ENCODE measurements around the gene ZNF774. TPM values are rescaled to one million over a fixed set of nuclear protein-coding genes. Genes with fewer than 3 reads are reported as not detected.

ZNF774 gene
- total RNA-seq, 4 donors from 2014 or later = 0.66 to 2.9 (median 1.2) TPM

DNA sequence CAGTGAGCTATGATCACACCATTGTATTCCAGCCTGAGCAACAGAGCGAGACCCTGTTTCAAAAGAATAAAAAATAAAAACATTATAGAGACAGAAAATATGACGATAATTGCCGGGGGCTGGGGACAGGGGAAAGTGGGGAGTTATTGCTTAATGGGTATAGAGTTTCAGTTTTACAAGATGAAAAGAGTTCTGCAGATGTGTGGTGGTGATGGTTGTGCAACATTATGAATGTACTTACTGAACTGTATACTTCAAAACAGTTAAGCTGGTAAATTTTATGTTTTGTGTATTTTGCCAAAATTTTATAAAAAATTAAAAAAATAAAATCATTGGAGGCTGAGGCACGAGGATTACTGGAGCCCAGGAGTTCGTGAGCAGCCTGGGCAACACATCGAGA, 24.8 kb upstream of the ZNF774 start:
- WGBS, 2 donors = 92 to 93% methylated on average over 6 of the region's 6 CpGs
- no peak for DNase-seq (ENCODE audit: low spot score in 2 of 2)
- no peaks in the 10 kb centered on the region for H3K36me3 ChIP-seq
- no peaks in the 10 kb centered on the region for H3K27me3 ChIP-seq
- TF ChIP-seq EP300 (IDR thresholded peaks at IDR 0.05) = no peak
- TF ChIP-seq, protein P1, sequence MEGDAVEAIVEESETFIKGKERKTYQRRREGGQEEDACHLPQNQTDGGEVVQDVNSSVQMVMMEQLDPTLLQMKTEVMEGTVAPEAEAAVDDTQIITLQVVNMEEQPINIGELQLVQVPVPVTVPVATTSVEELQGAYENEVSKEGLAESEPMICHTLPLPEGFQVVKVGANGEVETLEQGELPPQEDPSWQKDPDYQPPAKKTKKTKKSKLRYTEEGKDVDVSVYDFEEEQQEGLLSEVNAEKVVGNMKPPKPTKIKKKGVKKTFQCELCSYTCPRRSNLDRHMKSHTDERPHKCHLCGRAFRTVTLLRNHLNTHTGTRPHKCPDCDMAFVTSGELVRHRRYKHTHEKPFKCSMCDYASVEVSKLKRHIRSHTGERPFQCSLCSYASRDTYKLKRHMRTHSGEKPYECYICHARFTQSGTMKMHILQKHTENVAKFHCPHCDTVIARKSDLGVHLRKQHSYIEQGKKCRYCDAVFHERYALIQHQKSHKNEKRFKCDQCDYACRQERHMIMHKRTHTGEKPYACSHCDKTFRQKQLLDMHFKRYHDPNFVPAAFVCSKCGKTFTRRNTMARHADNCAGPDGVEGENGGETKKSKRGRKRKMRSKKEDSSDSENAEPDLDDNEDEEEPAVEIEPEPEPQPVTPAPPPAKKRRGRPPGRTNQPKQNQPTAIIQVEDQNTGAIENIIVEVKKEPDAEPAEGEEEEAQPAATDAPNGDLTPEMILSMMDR (IDR thresholded peaks at IDR 0.05) = no peak
- no peak for TF ChIP-seq POLR2A (IDR thresholded peaks at IDR 0.05)
- no peak overlapping the region for H3K27ac ChIP-seq
- no peaks in the 10 kb centered on the region for H3K9me3 ChIP-seq
- H3K4me1 ChIP-seq = no peaks in the 10 kb centered on the region
- no peak overlapping the region for H3K4me3 ChIP-seq

GRCh38 chr15:90334304-90334731, 17.8 kb upstream of the ZNF774 start:
- TF ChIP-seq EP300 (IDR thresholded peaks at IDR 0.05) (no peak), POLR2A (IDR thresholded peaks at IDR 0.05) (no peak)
- TF ChIP-seq, protein P1 (IDR thresholded peaks at IDR 0.05) = no peak
- 88 to 93% methylated on average over 3 of the region's 3 CpGs for WGBS, 2 donors
- H3K9me3 ChIP-seq = no peaks in the 10 kb centered on the region
- no peak overlapping the region for H3K4me3 ChIP-seq
- no peak overlapping the region for H3K27ac ChIP-seq
- H3K4me1 ChIP-seq = no peaks in the 10 kb centered on the region
- H3K27me3 ChIP-seq = no peaks in the 10 kb centered on the region
- no peak for DNase-seq (ENCODE audit: low spot score in 2 of 2)
- no peaks in the 10 kb centered on the region for H3K36me3 ChIP-seq

DNA sequence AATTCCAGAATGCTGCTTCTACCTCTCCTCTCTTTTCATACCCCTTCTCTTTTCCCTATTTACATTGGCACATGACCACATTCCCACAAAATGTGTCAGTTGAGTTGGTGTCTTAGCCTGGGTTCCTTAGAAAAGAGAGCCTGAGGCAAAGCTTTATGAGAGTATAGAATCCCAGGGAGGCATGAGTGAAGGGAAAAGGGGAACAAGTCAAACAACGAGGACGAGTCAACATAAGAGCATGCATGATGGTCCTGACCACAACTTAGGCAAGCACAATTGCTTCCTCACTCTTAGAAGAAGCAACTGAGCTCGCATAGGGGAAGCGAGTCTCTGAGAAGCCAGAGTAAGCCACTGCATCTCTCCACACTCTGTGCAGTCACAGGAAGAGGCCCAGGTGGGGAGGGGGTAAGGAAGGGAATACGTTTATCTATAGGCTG, 15.4 kb upstream of the ZNF774 start:
- H3K4me1 ChIP-seq = no peaks in the 10 kb centered on the region
- H3K4me3 ChIP-seq = no peak overlapping the region
- H3K36me3 ChIP-seq = no peaks in the 10 kb centered on the region
- 59 to 71% methylated on average over 5 of the region's 5 CpGs for WGBS, 2 donors
- H3K27me3 ChIP-seq = no peaks in the 10 kb centered on the region
- TF ChIP-seq, protein P1 (IDR thresholded peaks at IDR 0.05) = no peak
- TF ChIP-seq EP300 (IDR thresholded peaks at IDR 0.05) = peak in 1 of 2 donors; percentile 46
- DNase-seq (ENCODE audit: low spot score in 2 of 2) = no peak
- H3K9me3 ChIP-seq = no peaks in the 10 kb centered on the region
- no peak overlapping the region for H3K27ac ChIP-seq

- no peak for DNase-seq (ENCODE audit: low spot score in 2 of 2)
- H3K27ac ChIP-seq = no peak overlapping the region
- H3K27me3 ChIP-seq = no peaks in the 10 kb centered on the region
- H3K36me3 ChIP-seq = no peaks in the 10 kb centered on the region
- no peak overlapping the region for H3K4me3 ChIP-seq
- 77 to 82% methylated on average over 4 of the region's 4 CpGs for WGBS, 2 donors
- no peaks in the 10 kb centered on the region for H3K9me3 ChIP-seq
- TF ChIP-seq POLR2A (IDR thresholded peaks at IDR 0.05) = no peak
- TF ChIP-seq EP300 (IDR thresholded peaks at IDR 0.05) = no peak
- TF ChIP-seq, protein P1 (IDR thresholded peaks at IDR 0.05) = no peak
- H3K4me1 ChIP-seq = peaks cover 0 to 2% (median under 1%) of the 10 kb centered on the region in 4 donors
Measured at GRCh38 chr15:90337256-90337655, 14.8 kb upstream of the ZNF774 start.

DNA sequence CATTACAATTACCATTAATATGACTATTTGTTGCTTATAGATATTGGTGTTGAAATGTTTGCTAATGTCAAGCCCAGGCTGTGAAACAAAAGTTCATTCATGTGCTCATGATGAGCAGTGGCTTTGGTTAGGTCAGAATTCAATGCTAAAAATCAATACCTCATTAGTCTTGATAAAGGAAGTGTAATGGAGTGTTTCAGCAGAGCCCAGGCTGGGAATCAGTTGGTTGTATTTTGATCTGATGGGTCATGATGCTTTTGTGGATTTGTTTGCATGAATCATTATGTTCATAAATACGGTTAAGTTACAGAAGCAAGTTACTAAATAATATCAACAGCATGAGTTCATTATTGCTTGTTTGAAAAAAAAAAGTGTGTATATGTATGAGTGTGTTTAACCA, 13.6 kb upstream of the ZNF774 start:
- Histone ChIP-seq H3K27ac (no peak overlapping the region), H3K9me3 (no peaks in the 10 kb centered on the region), H3K27me3 (no peaks in the 10 kb centered on the region), H3K4me3 (no peak overlapping the region), H3K4me1 (peaks cover 0 to 12% (median 3%) of the 10 kb centered on the region in 4 donors), H3K36me3 (no peaks in the 10 kb centered on the region)
- WGBS, 2 donors = 88 to 94% methylated on average over 1 of the region's 1 CpG
- TF ChIP-seq EP300 (IDR thresholded peaks at IDR 0.05) = no peak
- no peak for TF ChIP-seq POLR2A (IDR thresholded peaks at IDR 0.05)
- TF ChIP-seq, protein P1 (IDR thresholded peaks at IDR 0.05) = no peak
- no peak for DNase-seq (ENCODE audit: low spot score in 2 of 2)
